Inflammatory macrophage treated with lipopolysaccharide for 1 hour (primary cell): Measurements from ENCODE around the gene PEAK1.

Source experiments
- DNase-seq, 2 donors: peaks; one replicate each; pipeline ENCODE4 v3.0.0-alpha.2; 2020 to 2022

PEAK1 gene

GRCh38 chr15:77419836-77420609 is at the start of gene PEAK1:
PEAK1 (minus strand) TSS chr15:77420104; CDS start chr15:77181926, 238,178 bp downstream.
- peak; percentile 97 to 99 for DNase-seq

- no peak for DNase-seq
These were observed 49.0 kb upstream of the PEAK1 start for GRCh38 chr15:77468896-77469295.

- no peak for DNase-seq
These were observed 46.6 kb upstream of the PEAK1 start for GRCh38 chr15:77466521-77466920.

GRCh38 chr15:77464129-77464865 is 44.4 kb upstream of the PEAK1 start:
- no peak for DNase-seq

- no peak for DNase-seq
These were observed 41.6 kb upstream of the PEAK1 start for GRCh38 chr15:77461486-77461885.

- no peak for DNase-seq
These were observed 39.1 kb upstream of the PEAK1 start for GRCh38 chr15:77459031-77459430.

GRCh38 chr15:77457905-77458265 is 38.0 kb upstream of the PEAK1 start:
- no peak for DNase-seq

GRCh38 chr15:77457191-77457904 is 37.4 kb upstream of the PEAK1 start:
- no peak for DNase-seq

- DNase-seq = no peak
These were observed 36.8 kb upstream of the PEAK1 start for GRCh38 chr15:77456746-77457145.

- peak in 1 of 2 donors; percentile 1 for DNase-seq
These were observed 35.9 kb upstream of the PEAK1 start for GRCh38 chr15:77455696-77456321.

GRCh38 chr15:77454951-77455350 is 35.0 kb upstream of the PEAK1 start:
- DNase-seq = peak in 1 of 2 donors; percentile 17

- no peak for DNase-seq
These were observed 34.4 kb upstream of the PEAK1 start for GRCh38 chr15:77454265-77454664.

GRCh38 chr15:77446840-77447390 is 27.0 kb upstream of the PEAK1 start:
- DNase-seq = no peak

- DNase-seq = no peak
These were observed 20.6 kb upstream of the PEAK1 start for GRCh38 chr15:77440378-77440999.

- no peak for DNase-seq
These were observed 17.4 kb upstream of the PEAK1 start for GRCh38 chr15:77437264-77437663.

GRCh38 chr15:77436822-77437221 is 16.9 kb upstream of the PEAK1 start:
- no peak for DNase-seq

GRCh38 chr15:77430652-77431051 is 10.7 kb upstream of the PEAK1 start:
- no peak for DNase-seq

GRCh38 chr15:77430213-77430612 is 10.3 kb upstream of the PEAK1 start:
- no peak for DNase-seq

- DNase-seq = no peak
These were observed 7.0 kb upstream of the PEAK1 start for GRCh38 chr15:77426871-77427270.

GRCh38 chr15:77426377-77426776 is 6.5 kb upstream of the PEAK1 start:
- no peak for DNase-seq

- no peak for DNase-seq
These were observed 5.2 kb upstream of the PEAK1 start for GRCh38 chr15:77425104-77425503.

GRCh38 chr15:77421370-77421700 is 1.4 kb upstream of the PEAK1 start:
- no peak for DNase-seq
